HepG2 (cell line): ENCODE measurements around the gene IPPK. TPM values are rescaled to one million over a fixed set of nuclear protein-coding genes. Genes with fewer than 3 reads are reported as not detected.

Source experiments
- ATAC-seq: fragments of 200-7000 bp; cut with Tn5 transposase; 3 replicates; pipeline ENCODE4 v1.9.1; 2020; ENCODE audit warnings: mild to moderate bottlenecking, moderate library complexity
- BruUV-seq: library from RNA; stranded (reverse); fragments of 400-500 nt; replicated peaks from 2 replicates; lab custom pipeline; 2021; lab: Mats Ljungman, UMichigan
- CTCF ChIA-PET: fragments of 300-600 bp; formaldehyde crosslinking; extraction: SDS; loops from one replicate; lab custom pipeline; 2021; ENCODE audit warnings: low total read pairs, inconsistent platforms, low intra/inter-chr PET ratio; lab: Yijun Ruan, JAX
- POLR2A ChIA-PET: fragments of 350-600 bp; sonication (Branson Sonifier 250); formaldehyde crosslinking; loops from one replicate; lab custom pipeline; 2020; ENCODE audit warnings: antibody characterized with exemption, inconsistent platforms; lab: Yijun Ruan, JAX
- DNase-seq: peaks from one replicate; pipeline ENCODE4 v3.0.0-alpha.2; 2015; ENCODE audit warnings: low spot score
- FAIRE-seq: peaks from 3 replicates; lab custom pipeline; 2011; peaks lifted over from hg19 to GRCh38; lab: Jason Lieb, UNC
- H2AFZ ChIP-seq: one replicate; pipeline ENCODE4 v1.6.1; 2011; ENCODE audit warnings: low read length, inconsistent platforms
- H3K27ac ChIP-seq: fragments of 300-600 bp; 3 replicates; pipeline ENCODE4 v1.8.0; 2011; ENCODE audit warnings: mixed run types, mild to moderate bottlenecking, mixed read lengths, low read length, inconsistent platforms; ENCODE audit not compliant: insufficient read depth; ENCODE audit errors: extremely low read length
- H3K27me3 ChIP-seq, 2 experiments: fragments of 200-600 bp in 1 of 2; 2 replicates in 1 of 2; 3 replicates in 1 of 2; pipeline versions ENCODE4 v1.6.0 to v1.8.0; 2011; ENCODE audit warnings: low read length in 2 of 2, mild to moderate bottlenecking in 2 of 2, moderate library complexity in 2 of 2, inconsistent platforms in 1 of 2; ENCODE audit not compliant: insufficient read depth in 2 of 2, control insufficient read depth in 1 of 2
- H3K36me3 ChIP-seq, 2 experiments: fragments of 200-600 bp in 1 of 2; replicated peaks in 1 of 2; 2 replicates in 1 of 2; 3 replicates in 1 of 2; pipeline versions ENCODE4 v1.5.1 to v1.8.0; 2011; ENCODE audit warnings: low read length in 2 of 2, inconsistent platforms in 1 of 2; ENCODE audit not compliant: insufficient read depth in 2 of 2, control insufficient read depth in 1 of 2
- H3K4me1 ChIP-seq: 2 replicates; pipeline ENCODE4 v1.5.1; 2012; ENCODE audit warnings: low read length, inconsistent platforms; ENCODE audit not compliant: insufficient read depth
- H3K4me2 ChIP-seq: 2 replicates; pipeline ENCODE4 v1.6.0; 2011; ENCODE audit warnings: low read depth, low read length, inconsistent platforms
- H3K4me3 ChIP-seq, 3 experiments: fragments of 200-600 bp in 1 of 3; sonication (generic), shearing (Covaris generic) in 1 of 3; replicated peaks in 1 of 3; 2 replicates each; pipeline ENCODE4 v1.5.1; 2011 to 2016; ENCODE audit warnings: low read length in 3 of 3, inconsistent platforms in 2 of 3, low read depth in 2 of 3, mild to moderate bottlenecking in 2 of 3, control low read depth in 1 of 3, mixed read lengths in 1 of 3; ENCODE audit not compliant: insufficient read depth in 1 of 3
- H3K79me2 ChIP-seq: one replicate; pipeline ENCODE4 v1.6.1; 2011; ENCODE audit warnings: low read length, inconsistent platforms; ENCODE audit not compliant: insufficient read depth
- H3K9ac ChIP-seq: 2 replicates; pipeline ENCODE4 v1.6.0; 2011; ENCODE audit warnings: mild to moderate bottlenecking, low read depth, low read length, inconsistent platforms; ENCODE audit not compliant: insufficient read depth
- H3K9me3 ChIP-seq: 2 replicates; pipeline ENCODE4 v1.5.1; 2012; ENCODE audit warnings: mild to moderate bottlenecking, low read length
- H4K20me1 ChIP-seq: 2 replicates; pipeline ENCODE4 v1.6.0; 2011; ENCODE audit warnings: inconsistent platforms, mild to moderate bottlenecking, low read length, moderate library complexity; ENCODE audit not compliant: insufficient read depth
- ONECUT2 ChIP-seq: sonication (generic); formaldehyde crosslinking; IDR thresholded peaks from 2 replicates; pipeline ENCODE4 v1.4.0; 2020; ENCODE audit warnings: missing genetic modification reagents
- ZBTB25 ChIP-seq: IDR thresholded peaks from 2 replicates; pipeline ENCODE4 v1.6.1; 2018; ENCODE audit warnings: missing genetic modification reagents
- ZBTB38 ChIP-seq: sonication (generic); formaldehyde crosslinking; IDR thresholded peaks from 2 replicates; pipeline ENCODE4 v1.5.1; 2020; ENCODE audit warnings: mild to moderate bottlenecking, missing genetic modification reagents
- ZFP41 ChIP-seq: sonication (generic); formaldehyde crosslinking; IDR thresholded peaks from 2 replicates; pipeline ENCODE4 v1.4.0; 2020; ENCODE audit warnings: mild to moderate bottlenecking, missing genetic modification reagents, borderline replicate concordance
- ZNF549 ChIP-seq: sonication (generic); formaldehyde crosslinking; IDR thresholded peaks from 2 replicates; pipeline ENCODE4 v1.5.0; 2020; ENCODE audit warnings: missing genetic modification reagents
- WGBS: methylation state at CpG from one replicate; pipeline ENCODE4 v1.1.6; 2017; ENCODE audit warnings: low lambda C conversion rate; 5-methylcytosine and 5-hydroxymethylcytosine counted together
- in situ Hi-C: cut with HindIII; loops from 2 replicates; pipeline ENCODE4 v1.10.0; 2017; ENCODE audit warnings: low pct_unique_long_range_greater_than_20kb; ENCODE audit not compliant: extremely low pct_ligation_motif_present
- intact Hi-C: fragments of 100-400 bp; cut with micrococcal nuclease; formaldehyde crosslinking; loops from one replicate; pipeline ENCODE4 v1.10.0; 2022; ENCODE audit not compliant: unreplicated experiment
- polyA plus RNA-seq, 8 experiments: library from polyadenylated mRNA; depleted of rRNA in 3 of 8; stranded (reverse) in 7 of 8; unstranded in 1 of 8; fragments of >200 nt; fragmentation: Illumina TruSeq in 4 of 8; extraction: Trizol in 4 of 8; gene quantifications; 2 replicates each; pipeline versions ENCODE4 v1.2.1 to v1.2.3, GENCODE V29; 2011 to 2016; ENCODE audit warnings: low read depth in 4 of 8, missing spikeins in 1 of 8, mixed read lengths in 1 of 8; ENCODE audit not compliant: insufficient read depth in 1 of 8
- total RNA-seq, 5 experiments: library from RNA; depleted of rRNA; stranded (reverse); fragments of >200 nt; fragmentation: Illumina TruSeq; extraction: Trizol; gene quantifications; 2 replicates each; pipeline ENCODE4 v1.2.3, GENCODE V29; 2016; ENCODE audit warnings: low read depth in 1 of 5

Gene IPPK
- total and polyA plus RNA-seq, 2 of the 13 experiments (the other 11 are each of a cell fraction or from before 2014, with no cell fraction given) = 9.9 to 14.1 TPM

DNA sequence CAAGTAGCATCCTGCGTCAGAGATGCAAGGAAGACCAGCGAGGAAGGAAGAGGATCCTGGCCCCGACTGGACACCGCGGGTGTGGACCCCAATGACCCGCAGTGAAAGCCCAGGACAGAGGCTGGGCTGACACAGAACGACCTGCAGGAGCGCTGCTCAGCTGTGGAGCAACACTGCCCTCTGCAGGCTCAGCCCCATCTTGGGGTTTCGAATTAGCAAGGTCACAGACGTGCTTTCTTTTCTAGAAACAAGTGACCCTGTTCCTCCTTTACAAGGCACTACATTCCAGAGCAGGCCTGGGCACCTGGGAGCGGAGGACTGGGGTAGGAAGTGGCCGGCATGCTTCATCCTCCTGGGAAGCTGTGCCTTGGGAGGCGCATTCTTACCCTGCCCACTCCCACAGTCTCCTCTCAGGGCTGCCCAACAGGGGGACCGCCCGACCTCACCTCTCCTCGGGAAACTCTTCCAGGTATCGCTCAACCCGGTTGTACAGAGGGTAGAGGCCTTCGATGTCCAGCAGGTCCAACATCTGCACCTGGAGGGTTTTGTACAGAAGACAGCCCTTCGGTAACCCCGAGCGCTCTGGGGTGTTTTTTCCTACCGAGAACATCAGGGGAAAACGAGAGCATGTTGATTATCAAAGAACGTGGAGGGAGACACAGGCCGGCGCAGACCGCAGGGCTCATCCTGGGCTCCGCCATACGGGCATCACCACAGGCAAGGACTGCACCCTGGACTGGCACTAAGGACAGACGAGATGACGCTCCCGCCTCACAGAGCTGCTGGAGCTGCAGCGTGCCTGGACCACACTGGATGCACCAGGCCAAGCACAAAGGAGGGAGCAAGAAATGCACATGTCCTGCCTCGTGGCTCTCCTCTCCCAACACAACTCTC lies 35.0 kb downstream of the IPPK start (continued):
- TF ChIP-seq ZBTB25 (CRISPR knock-in tag) (no peak; the same call in 1 of the 2 replicates), ZNF549 (CRISPR knock-in tag) (no peak), ZFP41 (no peak), ZBTB38 (no peak)

DNA sequence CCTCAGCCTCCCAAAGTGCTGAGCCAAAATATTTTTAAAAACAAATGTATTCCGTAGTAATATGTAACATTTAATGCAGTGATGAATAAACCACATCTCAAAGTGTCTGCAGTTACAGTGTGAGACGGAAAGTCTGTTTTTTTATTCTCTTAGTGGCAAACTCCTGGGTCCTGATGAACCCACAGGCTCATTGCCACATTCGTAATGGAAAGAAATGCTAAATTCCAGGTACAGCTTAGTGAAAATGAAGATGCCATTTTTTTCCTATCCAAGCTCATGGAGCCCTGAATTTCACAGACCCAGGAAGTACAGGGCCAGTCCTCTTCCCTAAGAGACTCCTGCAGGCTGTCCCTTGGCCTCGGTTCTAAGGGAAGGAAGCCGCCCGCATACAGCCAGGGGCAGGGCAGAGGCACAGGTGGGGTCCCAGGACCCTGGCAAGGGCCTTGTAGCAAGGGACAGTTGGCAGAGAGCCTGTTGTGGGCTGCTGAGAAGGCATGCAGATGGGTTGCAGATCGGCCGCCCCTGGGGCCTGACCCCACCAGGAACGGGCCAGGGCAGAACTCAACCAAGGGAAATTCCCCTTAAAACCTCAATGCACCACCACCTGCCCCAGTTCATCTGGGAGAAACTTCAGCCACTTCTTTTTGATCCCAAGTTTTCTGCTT lies 36.2 kb downstream of the IPPK start:
- no peak for TF ChIP-seq ONECUT2
- H3K79me2 ChIP-seq = no peaks in the 10 kb centered on the region
- H2AFZ ChIP-seq = no peak overlapping the region
- POLR2A ChIA-PET = no interaction called here
- no peak overlapping the region for H3K27ac ChIP-seq
- WGBS = 88% methylated on average over 9 of the region's 9 CpGs
- no peak for FAIRE-seq
- H3K9ac ChIP-seq = no peak overlapping the region
- CTCF ChIA-PET = interaction anchor here (0.8 to 3.1 kb wide), 3 partner anchors 132 to 500 kb away, joined by 3 to 32 read pairs (median 4); no protein-coding TSS in a partner anchor
- no peak overlapping the region for H3K4me2 ChIP-seq
- peaks cover 24 to 63% of the 10 kb centered on the region in 2 experiments; a peak in 4 of 5 replicates for H3K36me3 ChIP-seq
- intact Hi-C loops (loop anchor here (1.0 to 2.0 kb wide), 5 partner anchors 131 to 499 kb away; partner anchors contain the start of genes CENPP, IARS1 and NOL8), in situ Hi-C loops (loop anchor here (5.0 to 10.0 kb wide), 3 partner anchors 131 to 499 kb away; partner anchors contain the start of genes CENPP and NOL8)
- no peaks in the 10 kb centered on the region for H3K4me1 ChIP-seq
- H3K27me3 ChIP-seq = no peaks in the 10 kb centered on the region
- H4K20me1 ChIP-seq = no peaks in the 10 kb centered on the region
- ATAC-seq = no peak
- no peaks in the 10 kb centered on the region for H3K9me3 ChIP-seq
- no TSS peak for BruUV-seq
- DNase-seq = no peak
- H3K4me3 ChIP-seq = no peak overlapping the region
